Inferior parietal cortex (tissue), 1 donor: Measurements from ENCODE around the gene LSM4.

Experiments used
- DNase-seq: peaks from one replicate; pipeline ENCODE4 v3.0.0-alpha.2; 2016; ENCODE audit errors: extremely low spot score

The LSM4 gene

GRCh38 chr19:18311502-18312091 lies 11.3 kb downstream of the LSM4 start:
- DNase-seq, result no peak

GRCh38 chr19:18310966-18311365 lies 11.9 kb downstream of the LSM4 start:
- DNase-seq, result no peak

- no peak for DNase-seq
Observed at GRCh38 chr19:18310118-18310909, 12.6 kb downstream of the LSM4 start.

- no peak for DNase-seq
Observed at GRCh38 chr19:18309525-18310064, 13.3 kb downstream of the LSM4 start.

GRCh38 chr19:18308948-18309325 lies 13.9 kb downstream of the LSM4 start:
- no peak for DNase-seq

GRCh38 chr19:18308051-18308947 lies 14.6 kb downstream of the LSM4 start:
- no peak for DNase-seq

GRCh38 chr19:18307271-18307681 lies 15.6 kb downstream of the LSM4 start:
- DNase-seq, result no peak

GRCh38 chr19:18306888-18307260 lies 16.0 kb downstream of the LSM4 start:
- peak; percentile 49 for DNase-seq

- no peak for DNase-seq
Observed at GRCh38 chr19:18306209-18306887, 16.5 kb downstream of the LSM4 start.

- peak; percentile 58 for DNase-seq
Observed at GRCh38 chr19:18304458-18305310, 18.2 kb downstream of the LSM4 start.

- no peak for DNase-seq
Observed at GRCh38 chr19:18304208-18304457, 18.7 kb downstream of the LSM4 start.

GRCh38 chr19:18301718-18302111 lies 21.2 kb downstream of the LSM4 start:
- DNase-seq, result no peak

- DNase-seq, result no peak
Observed at GRCh38 chr19:18300930-18301717, 21.8 kb downstream of the LSM4 start.

GRCh38 chr19:18299654-18300053 lies 23.2 kb downstream of the LSM4 start:
- no peak for DNase-seq

- no peak for DNase-seq
Observed at GRCh38 chr19:18298601-18299000, 24.3 kb downstream of the LSM4 start.

GRCh38 chr19:18297308-18297707 lies 25.6 kb downstream of the LSM4 start:
- DNase-seq, result no peak

GRCh38 chr19:18295034-18295451 lies 27.8 kb downstream of the LSM4 start:
- no peak for DNase-seq

GRCh38 chr19:18294467-18294864 lies 28.4 kb downstream of the LSM4 start:
- no peak for DNase-seq

- DNase-seq, result no peak
Observed at GRCh38 chr19:18293642-18294466, 29.0 kb downstream of the LSM4 start.
